Dendritic cell treated with granulocyte-macrophage colony-stimulating factor and Interleukin-4, amounts not matched to agents 40 ng/mL and 50 ng/mL, for 4 days (primary cell): ENCODE measurements around the gene TSPAN9.

Experiments used
- H3K27ac Mint-ChIP-seq: one replicate; pipeline ENCODE4 v1.8.0; 2022; ENCODE audit warnings: mild to moderate bottlenecking, mixed read lengths
- H3K27me3 Mint-ChIP-seq: one replicate; pipeline ENCODE4 v1.8.0; 2022; ENCODE audit warnings: mild to moderate bottlenecking, mixed read lengths
- H3K36me3 Mint-ChIP-seq: one replicate; pipeline ENCODE4 v1.8.0; 2022; ENCODE audit warnings: low read depth, mixed read lengths
- H3K4me1 Mint-ChIP-seq: one replicate; pipeline ENCODE4 v1.8.0; 2022; ENCODE audit warnings: low read depth, mixed read lengths
- H3K4me3 Mint-ChIP-seq: one replicate; pipeline ENCODE4 v1.8.0; 2022; ENCODE audit warnings: mild to moderate bottlenecking, moderate library complexity, mixed read lengths
- H3K9me3 Mint-ChIP-seq: one replicate; pipeline ENCODE4 v1.8.0; 2022; ENCODE audit warnings: mixed read lengths
- intact Hi-C: fragments of 100-400 bp; cut with micrococcal nuclease; formaldehyde crosslinking; loops from one replicate; pipeline ENCODE4 v1.15.0; 2022

The TSPAN9 gene

GRCh38 chr12:3123729-3124128, 46.5 kb downstream of the TSPAN9 start:
- Mint-ChIP-seq H3K9me3 (peaks cover 10% of the 10 kb centered on the region), H3K36me3 (no peaks in the 10 kb centered on the region), H3K27me3 (peaks cover 87% of the 10 kb centered on the region), H3K4me3 (no peak overlapping the region), H3K27ac (no peak overlapping the region), H3K4me1 (peaks cover 2% of the 10 kb centered on the region)
- intact Hi-C loops = no loop called here

DNA sequence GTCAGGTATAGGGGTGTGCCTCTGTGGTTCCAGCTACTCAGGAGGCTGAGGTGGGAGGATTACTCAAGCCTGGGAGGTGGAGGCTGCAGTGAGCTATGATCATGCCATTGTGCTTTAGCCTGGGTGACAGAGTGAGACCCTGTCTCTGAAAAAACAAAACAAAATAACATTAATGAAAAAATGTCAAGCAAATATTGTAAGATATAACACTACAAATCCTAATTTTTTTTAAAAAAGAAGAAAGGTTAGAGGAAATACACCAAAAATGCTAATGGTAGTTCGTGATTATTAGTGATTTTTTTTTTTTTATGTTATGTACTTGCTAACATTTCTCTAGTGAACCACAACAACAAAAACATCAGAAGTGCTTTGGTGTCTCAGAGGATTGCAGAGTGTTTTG, 47.7 kb downstream of the TSPAN9 start:
- Mint-ChIP-seq H3K27me3 (peaks cover 84% of the 10 kb centered on the region), H3K36me3 (no peaks in the 10 kb centered on the region), H3K27ac (no peak overlapping the region), H3K9me3 (peaks cover 18% of the 10 kb centered on the region), H3K4me1 (peaks cover 14% of the 10 kb centered on the region), H3K4me3 (no peak overlapping the region)
- intact Hi-C loops = no loop called here

GRCh38 chr12:3125674-3126073, 48.5 kb downstream of the TSPAN9 start:
- Mint-ChIP-seq H3K4me3 (no peak overlapping the region), H3K9me3 (peaks cover 18% of the 10 kb centered on the region), H3K4me1 (peaks cover 22% of the 10 kb centered on the region), H3K27me3 (peaks cover 84% of the 10 kb centered on the region), H3K36me3 (no peaks in the 10 kb centered on the region), H3K27ac (no peak overlapping the region)
- intact Hi-C loops = no loop called here

DNA sequence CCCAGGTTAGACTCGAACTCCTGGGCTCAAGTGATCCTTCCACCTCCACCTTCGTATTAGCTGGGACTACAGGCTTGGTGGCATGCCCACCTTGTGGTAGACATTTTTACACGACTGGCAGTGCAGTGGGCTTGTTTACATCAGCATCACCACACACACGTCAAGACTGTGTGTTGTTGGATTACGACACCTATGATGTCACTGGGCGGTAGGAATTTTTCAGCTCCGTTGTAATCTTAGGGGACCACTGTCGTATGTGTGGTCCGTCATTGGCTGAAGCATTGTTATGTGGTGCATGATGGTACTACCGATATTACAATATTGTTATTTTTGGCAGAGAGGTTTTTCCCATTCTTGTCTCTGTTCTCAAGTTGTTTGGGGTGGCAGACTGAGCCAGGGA, 50.7 kb downstream of the TSPAN9 start:
- H3K27me3 Mint-ChIP-seq = peaks cover 84% of the 10 kb centered on the region
- H3K27ac Mint-ChIP-seq = no peak overlapping the region
- H3K4me3 Mint-ChIP-seq = no peak overlapping the region
- intact Hi-C loops = no loop called here
- H3K4me1 Mint-ChIP-seq = peaks cover 24% of the 10 kb centered on the region
- peaks cover 18% of the 10 kb centered on the region for H3K9me3 Mint-ChIP-seq
- no peaks in the 10 kb centered on the region for H3K36me3 Mint-ChIP-seq

- Mint-ChIP-seq H3K27me3 (peaks cover 83% of the 10 kb centered on the region), H3K9me3 (peaks cover 16% of the 10 kb centered on the region), H3K4me1 (peaks cover 24% of the 10 kb centered on the region), H3K4me3 (no peak overlapping the region), H3K27ac (no peak overlapping the region), H3K36me3 (no peaks in the 10 kb centered on the region)
- intact Hi-C loops = no loop called here
Observed at GRCh38 chr12:3128498-3129293, 51.5 kb downstream of the TSPAN9 start.

DNA sequence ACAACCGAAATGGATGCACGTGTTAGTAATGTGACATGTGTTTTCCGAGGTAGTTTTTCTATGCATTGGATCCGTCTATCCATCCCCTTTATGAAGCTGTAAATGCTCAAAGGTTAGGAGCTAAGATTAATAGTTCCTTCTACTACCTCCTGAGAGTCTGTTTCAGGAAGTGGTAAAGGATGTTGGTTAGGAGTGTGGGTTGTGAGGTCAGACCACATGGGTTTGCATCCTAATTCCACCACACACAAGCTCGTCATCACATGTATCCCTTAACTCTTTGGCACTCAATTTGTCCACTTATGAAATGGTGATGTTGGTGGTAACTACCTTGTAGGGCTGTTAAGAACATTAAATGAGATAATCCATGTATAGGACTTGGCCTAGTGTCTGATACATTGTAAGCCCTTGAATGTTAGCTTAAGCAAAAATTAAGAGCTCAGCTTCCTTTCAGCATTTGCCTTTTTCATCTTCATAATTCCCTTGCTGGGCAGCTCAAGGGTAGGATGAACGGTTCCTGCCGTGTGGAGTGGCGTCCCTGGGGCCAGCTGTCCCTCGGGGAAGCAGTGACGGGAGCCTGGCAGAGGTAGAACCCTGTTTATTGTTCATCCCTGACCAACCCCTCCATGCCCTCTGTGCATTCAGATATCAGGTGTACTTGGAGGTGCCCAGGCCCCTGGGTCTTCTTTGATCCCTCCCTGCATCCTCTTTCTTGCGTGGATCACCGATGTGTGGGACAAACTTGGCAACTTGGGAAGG, 52.3 kb downstream of the TSPAN9 start:
- Mint-ChIP-seq H3K27ac (no peak overlapping the region), H3K36me3 (no peaks in the 10 kb centered on the region), H3K4me3 (no peak overlapping the region), H3K9me3 (peaks cover 12% of the 10 kb centered on the region), H3K4me1 (peaks cover 24% of the 10 kb centered on the region), H3K27me3 (peaks cover 86% of the 10 kb centered on the region)
- intact Hi-C loops = no loop called here

- Mint-ChIP-seq H3K4me3 (no peak overlapping the region), H3K9me3 (peaks cover 12% of the 10 kb centered on the region), H3K36me3 (no peaks in the 10 kb centered on the region), H3K4me1 (peaks cover 24% of the 10 kb centered on the region), H3K27ac (no peak overlapping the region), H3K27me3 (peaks cover 89% of the 10 kb centered on the region)
- intact Hi-C loops = no loop called here
Observed at GRCh38 chr12:3130057-3130830, 53.1 kb downstream of the TSPAN9 start.

GRCh38 chr12:3131129-3131528, 54.0 kb downstream of the TSPAN9 start:
- Mint-ChIP-seq H3K4me1 (peaks cover 24% of the 10 kb centered on the region), H3K27ac (no peak overlapping the region), H3K36me3 (no peaks in the 10 kb centered on the region), H3K27me3 (peaks cover 90% of the 10 kb centered on the region), H3K4me3 (no peak overlapping the region), H3K9me3 (peaks cover 12% of the 10 kb centered on the region)
- intact Hi-C loops = no loop called here

GRCh38 chr12:3132636-3133404, 55.6 kb downstream of the TSPAN9 start:
- peaks cover 12% of the 10 kb centered on the region for H3K9me3 Mint-ChIP-seq
- H3K27ac Mint-ChIP-seq = no peak overlapping the region
- H3K4me1 Mint-ChIP-seq = peaks cover 24% of the 10 kb centered on the region
- intact Hi-C loops = no loop called here
- H3K36me3 Mint-ChIP-seq = no peaks in the 10 kb centered on the region
- peaks cover 94% of the 10 kb centered on the region for H3K27me3 Mint-ChIP-seq
- no peak overlapping the region for H3K4me3 Mint-ChIP-seq

DNA sequence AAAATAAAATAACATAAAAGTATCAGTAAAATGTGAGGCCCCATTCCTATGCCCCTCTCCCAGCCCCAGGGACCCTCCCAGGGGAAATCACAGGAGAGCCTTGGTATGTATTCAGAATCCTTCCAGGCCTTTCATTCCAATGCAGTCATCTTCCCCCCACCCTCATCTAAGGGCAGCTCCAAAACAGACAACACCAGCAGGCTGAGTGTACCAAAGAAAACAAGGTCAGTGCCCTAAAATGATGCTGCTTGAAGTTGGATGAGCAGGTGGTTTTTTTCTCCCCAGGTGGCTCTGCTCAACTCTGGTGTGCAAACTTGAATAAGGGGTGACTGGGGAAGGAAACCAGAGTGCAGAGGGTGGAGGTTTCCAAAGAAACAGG, 56.2 kb downstream of the TSPAN9 start:
- H3K36me3 Mint-ChIP-seq = no peaks in the 10 kb centered on the region
- H3K9me3 Mint-ChIP-seq = peaks cover 11% of the 10 kb centered on the region
- H3K27ac Mint-ChIP-seq = no peak overlapping the region
- no peak overlapping the region for H3K4me3 Mint-ChIP-seq
- peaks cover 24% of the 10 kb centered on the region for H3K4me1 Mint-ChIP-seq
- intact Hi-C loops = no loop called here
- H3K27me3 Mint-ChIP-seq = peaks cover 93% of the 10 kb centered on the region

- Mint-ChIP-seq H3K27ac (no peak overlapping the region), H3K9me3 (peaks cover 4% of the 10 kb centered on the region), H3K27me3 (peaks cover 91% of the 10 kb centered on the region), H3K36me3 (no peaks in the 10 kb centered on the region), H3K4me1 (peaks cover 18% of the 10 kb centered on the region), H3K4me3 (no peak overlapping the region)
- intact Hi-C loops = no loop called here
Observed at GRCh38 chr12:3134126-3134525, 56.9 kb downstream of the TSPAN9 start.

- H3K4me3 Mint-ChIP-seq = no peak overlapping the region
- H3K36me3 Mint-ChIP-seq = no peaks in the 10 kb centered on the region
- H3K4me1 Mint-ChIP-seq = peaks cover 13% of the 10 kb centered on the region
- no peak overlapping the region for H3K27ac Mint-ChIP-seq
- intact Hi-C loops = loop anchor here (1.0 kb wide), 1 partner anchor 141 kb away; no protein-coding TSS in a partner anchor
- peaks cover 94% of the 10 kb centered on the region for H3K27me3 Mint-ChIP-seq
- no peaks in the 10 kb centered on the region for H3K9me3 Mint-ChIP-seq
Observed at GRCh38 chr12:3134526-3135135, 57.5 kb downstream of the TSPAN9 start.
